ENCODE measurements around the gene GALNTL6.

- no peak for TF ChIP-seq POLR2A (IDR thresholded peaks at IDR 0.05)
- TF ChIP-seq CTCF (IDR thresholded peaks at IDR 0.05): no peak
Measured at GRCh38 chr4:172573899-172574298, 760.7 kb downstream of the GALNTL6 start.
